ENCODE results near the gene SLC5A11.
"Not testable (repeated sequence)": the region's sequence is repeated elsewhere in the genome, so short reads cannot be mapped to it uniquely, and the experiment has no call there.

Gene SLC5A11, protein sequence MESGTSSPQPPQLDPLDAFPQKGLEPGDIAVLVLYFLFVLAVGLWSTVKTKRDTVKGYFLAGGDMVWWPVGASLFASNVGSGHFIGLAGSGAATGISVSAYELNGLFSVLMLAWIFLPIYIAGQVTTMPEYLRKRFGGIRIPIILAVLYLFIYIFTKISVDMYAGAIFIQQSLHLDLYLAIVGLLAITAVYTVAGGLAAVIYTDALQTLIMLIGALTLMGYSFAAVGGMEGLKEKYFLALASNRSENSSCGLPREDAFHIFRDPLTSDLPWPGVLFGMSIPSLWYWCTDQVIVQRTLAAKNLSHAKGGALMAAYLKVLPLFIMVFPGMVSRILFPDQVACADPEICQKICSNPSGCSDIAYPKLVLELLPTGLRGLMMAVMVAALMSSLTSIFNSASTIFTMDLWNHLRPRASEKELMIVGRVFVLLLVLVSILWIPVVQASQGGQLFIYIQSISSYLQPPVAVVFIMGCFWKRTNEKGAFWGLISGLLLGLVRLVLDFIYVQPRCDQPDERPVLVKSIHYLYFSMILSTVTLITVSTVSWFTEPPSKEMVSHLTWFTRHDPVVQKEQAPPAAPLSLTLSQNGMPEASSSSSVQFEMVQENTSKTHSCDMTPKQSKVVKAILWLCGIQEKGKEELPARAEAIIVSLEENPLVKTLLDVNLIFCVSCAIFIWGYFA

DNA sequence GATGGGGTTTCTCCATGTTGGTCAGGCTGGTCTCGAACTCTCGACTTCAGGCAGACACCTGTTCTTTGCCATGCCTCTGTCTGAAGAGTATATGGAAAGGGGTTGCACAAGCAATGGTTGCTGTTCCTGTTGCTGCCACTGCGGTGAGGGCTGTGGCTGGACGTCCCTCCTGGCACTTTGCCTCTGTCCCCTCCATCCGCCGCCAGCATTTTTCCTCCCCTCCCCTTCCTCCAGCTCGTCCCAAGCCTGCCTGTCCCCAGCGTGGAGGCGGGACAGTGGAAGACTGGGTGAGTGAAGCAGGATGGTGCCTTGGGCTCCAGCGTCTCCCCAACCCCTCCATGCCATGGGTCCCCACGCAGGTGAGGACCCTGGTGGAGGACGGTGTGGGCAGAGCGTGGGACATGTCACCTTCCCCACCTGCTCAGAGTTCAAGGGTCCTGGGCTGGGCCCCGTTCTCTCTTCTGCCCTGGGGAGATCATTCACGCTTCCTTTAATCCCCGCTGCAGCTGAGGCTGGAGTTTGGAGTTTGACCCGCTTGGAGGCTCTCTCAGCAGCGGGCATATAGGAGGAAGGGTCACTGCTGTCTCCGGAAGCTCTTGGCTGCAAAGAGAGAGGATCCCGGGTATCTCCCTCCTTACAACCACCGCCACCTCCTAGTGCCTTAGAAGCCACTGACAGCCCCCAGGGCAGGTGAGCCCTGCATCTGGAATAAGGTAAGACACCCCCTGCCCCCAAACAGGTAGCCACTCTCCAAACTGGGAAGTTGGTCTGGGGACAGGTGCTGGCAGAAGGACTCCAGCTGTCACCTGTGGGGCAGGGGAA, at the start of gene SLC5A11:
Gene SLC5A11, plus strand, starts transcription at position 238 of the 822 bp plus-strand sequence. CDS start 12,681 bp downstream, outside the sequence.
- no peak for DNase-seq

GRCh38 chr16:24800586-24800985, 45.2 kb upstream of the SLC5A11 start:
- no peak for DNase-seq

DNA sequence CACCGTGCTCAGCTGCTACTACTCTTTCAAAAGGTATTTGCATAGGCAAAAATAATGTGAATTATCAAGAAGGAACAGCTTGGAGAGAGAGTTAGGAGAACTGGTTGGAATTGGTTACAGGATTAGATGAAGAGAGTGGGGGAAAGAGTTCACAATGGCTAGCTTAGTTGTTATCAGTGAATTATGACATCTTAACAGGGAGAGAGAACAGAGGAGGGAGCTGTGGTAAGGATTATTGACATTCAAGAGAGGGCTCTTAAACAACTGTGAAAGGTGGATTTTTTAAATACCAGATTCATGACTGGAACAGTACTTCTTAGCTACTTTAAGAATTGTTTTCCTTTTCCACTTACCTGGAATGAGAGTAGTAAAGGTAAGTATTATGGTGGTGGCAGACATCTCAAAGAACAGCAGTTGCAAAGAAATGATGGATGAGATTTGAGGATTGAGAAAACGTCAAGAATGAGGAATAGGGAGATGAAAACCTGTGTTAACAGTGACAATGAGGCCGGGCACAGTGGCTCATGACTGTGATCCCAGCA, 43.9 kb upstream of the SLC5A11 start:
- DNase-seq: no peak

GRCh38 chr16:24805484-24805883, 40.3 kb upstream of the SLC5A11 start:
- DNase-seq: no peak

DNA sequence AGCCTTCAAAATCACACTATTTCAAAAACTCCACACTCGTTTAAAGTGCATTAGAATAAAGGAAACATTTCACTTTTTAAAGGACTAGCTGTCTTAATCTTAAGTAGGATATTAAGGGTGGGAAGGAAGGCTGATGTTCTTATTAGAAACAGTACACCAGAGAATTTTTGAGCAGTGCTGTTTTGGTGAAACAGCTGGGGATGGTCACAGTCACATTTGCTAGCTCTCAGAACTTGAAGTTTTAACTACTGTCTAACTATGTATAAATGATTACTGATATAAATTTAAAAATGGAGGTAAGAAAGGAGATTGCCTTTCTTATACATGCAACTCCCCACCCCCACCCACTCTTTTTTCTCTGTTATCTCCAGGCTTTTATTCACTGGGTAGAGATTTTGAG, 38.5 kb upstream of the SLC5A11 start:
- no peak for DNase-seq

- DNase-seq: no peak
Measured at GRCh38 chr16:24810951-24811843, 34.6 kb upstream of the SLC5A11 start.

DNA sequence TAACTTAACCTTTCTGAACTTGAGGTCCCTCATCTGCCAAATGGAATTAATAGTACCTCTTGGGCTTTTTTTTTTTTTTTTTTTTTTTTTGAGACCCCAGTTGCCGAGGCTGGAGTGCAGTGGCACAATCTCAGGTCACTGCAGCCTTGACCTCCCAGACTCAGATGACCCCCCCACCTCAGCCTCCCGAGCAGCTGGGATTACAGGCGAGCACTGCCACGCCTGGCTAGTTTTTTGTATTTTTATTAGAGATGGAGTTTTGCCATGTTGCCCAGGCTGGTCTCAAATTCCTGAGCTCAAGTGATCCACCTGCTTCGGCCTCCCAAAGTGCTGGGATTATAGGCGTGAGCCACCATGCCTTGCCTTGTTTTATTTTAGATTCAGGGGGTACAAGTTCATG, 33.0 kb upstream of the SLC5A11 start:
- DNase-seq: not testable (repeated sequence)

DNA sequence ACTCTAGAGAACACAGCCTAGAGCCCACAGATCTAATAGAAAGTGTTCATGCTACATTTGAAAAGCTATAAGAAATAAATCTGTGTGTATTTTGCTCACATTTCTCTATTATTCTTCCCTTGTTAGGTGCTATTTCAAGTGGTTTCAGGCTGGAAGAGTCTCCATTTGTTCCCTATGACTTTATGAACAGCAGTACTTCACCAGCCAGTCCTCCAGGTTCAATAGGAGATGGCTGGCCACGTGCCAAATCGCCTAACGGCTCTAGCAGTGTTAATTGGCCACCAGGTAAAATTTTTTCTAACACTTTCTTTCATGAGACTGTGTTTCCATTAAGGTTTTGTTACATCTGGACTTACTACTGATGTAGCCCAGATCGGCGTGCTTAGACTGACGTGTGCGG, 30.7 kb upstream of the SLC5A11 start:
- DNase-seq: no peak

- no peak for DNase-seq
Measured at GRCh38 chr16:24816688-24817087, 29.1 kb upstream of the SLC5A11 start.

- DNase-seq: no peak
Measured at GRCh38 chr16:24819462-24820040, 26.2 kb upstream of the SLC5A11 start.

DNA sequence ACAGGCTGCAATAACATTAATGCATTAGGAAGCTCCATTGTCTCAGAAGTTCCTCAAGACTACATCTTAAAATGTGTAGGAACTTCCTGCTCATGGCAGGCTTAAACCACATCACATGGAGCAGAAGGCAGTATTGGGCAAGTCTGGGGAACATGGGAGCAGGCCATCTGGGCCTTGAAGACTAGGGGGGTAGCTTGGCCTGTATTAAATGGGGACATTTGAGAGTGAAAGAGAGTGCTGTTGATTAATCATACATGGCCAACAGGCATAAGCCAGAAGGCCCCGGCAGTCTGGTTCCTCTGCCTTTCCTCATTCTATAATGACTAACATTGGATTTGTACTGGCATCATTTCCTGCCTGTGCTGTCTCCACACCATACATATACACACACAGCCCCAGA, 25.2 kb upstream of the SLC5A11 start:
- no peak for DNase-seq

- DNase-seq: no peak
Measured at GRCh38 chr16:24821129-24821528, 24.6 kb upstream of the SLC5A11 start.

GRCh38 chr16:24822542-24822941, 23.2 kb upstream of the SLC5A11 start:
- no peak for DNase-seq

- no peak for DNase-seq
Measured at GRCh38 chr16:24822974-24823373, 22.8 kb upstream of the SLC5A11 start.

- no peak for DNase-seq
Measured at GRCh38 chr16:24825696-24826095, 20.1 kb upstream of the SLC5A11 start.

DNA sequence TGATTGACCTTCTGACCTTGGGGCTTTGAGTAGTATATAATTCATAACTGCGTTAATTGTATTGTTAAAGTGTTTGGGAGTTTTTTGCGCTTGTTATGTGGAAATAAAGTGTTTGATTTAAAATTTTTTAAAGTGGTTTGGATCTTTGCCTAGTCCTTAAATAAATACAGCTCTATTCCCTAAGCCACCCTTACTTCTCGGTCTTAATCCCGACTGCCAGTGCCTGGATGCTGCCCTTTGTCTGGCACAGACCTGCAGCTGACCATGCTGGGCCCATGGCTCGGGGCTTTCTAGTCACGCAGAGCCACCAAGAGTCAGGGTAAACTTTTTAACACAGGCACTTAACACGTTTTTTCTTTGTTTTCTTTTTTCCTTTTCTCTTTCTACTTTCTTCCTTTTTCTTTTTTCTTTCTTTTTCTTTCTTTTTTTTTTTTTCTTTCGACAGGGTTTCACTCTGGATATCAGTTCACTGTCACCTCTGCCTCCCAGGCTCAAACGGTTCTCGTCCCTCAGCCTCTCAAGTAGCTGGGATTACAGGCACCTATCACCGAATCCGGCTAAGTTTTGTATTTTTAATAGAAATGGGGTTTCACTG, 19.6 kb upstream of the SLC5A11 start:
- no peak for DNase-seq

DNA sequence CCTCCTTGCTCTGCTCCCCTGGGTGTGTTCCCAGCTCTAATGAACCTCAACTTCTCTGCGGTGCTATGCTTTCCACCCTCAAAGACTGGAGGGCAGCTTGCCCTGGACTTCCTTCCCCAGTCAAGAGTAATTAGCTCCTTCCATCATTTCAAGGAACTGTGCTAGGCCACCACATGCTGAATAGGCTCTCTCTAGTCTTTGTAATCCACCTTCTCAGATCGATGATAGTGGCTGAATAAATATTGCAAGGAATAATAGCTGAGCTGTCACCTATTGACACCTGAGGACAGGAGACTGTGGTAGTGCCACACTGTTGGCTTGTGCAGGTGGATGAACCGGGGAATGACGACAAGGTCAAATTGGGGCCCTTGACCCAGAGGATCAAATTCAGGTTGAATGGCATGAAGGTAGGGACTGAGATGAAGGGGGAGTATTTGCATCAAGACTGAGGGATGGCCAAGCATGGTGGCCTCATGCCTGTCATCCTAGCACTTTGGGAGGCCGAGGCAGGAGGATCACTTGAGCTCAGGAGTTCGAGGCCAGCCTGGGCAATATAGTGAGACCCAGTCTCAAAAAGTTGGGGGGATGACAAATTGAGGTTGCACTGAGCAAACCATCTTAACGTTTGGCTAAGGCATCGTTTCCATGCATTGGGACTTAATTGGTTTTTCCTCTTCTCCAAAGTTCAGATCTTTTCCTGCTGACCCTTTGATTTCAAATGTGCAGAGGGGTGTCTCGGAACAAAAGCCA, 18.8 kb upstream of the SLC5A11 start:
- no peak for DNase-seq

DNA sequence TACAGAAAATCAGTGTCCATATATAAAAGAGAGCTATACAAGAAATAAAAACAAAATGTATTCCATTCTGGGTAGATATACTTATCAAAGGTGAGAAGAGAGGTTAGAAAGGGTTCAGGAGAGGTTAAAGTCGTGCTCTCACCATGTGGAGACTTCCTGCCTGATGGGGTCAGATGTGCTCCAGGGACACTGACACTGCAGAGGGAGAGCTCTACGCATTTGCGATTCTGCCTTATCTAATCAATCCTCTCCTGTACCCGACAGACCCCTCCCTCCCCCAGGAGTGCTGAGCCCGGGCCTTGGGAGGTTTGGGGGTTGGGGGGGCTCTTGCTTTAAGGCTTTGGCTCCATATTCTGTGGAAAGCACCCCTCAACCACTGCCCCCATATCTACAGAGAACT, 16.6 kb upstream of the SLC5A11 start:
- DNase-seq: no peak

DNA sequence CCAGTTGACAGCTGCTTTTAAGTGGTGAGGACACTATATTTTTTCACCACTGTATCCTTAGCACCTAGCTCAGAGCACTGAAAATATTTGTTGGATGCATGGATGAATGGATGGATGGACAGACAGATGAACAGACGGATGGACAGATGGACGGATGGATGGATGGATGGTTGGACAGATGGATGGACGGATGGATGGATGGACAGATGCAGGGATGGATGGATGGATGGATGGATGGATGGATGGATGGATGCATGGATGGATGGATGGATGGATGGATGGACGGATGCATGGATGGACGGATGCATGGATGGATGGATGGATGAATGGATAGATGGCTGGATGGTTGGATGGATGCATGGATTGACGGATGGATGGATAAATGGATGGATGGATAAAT, 12.4 kb upstream of the SLC5A11 start:
- no peak for DNase-seq

All from right hindlimb (tissue), 1 donor.